ENCODE measurements around the gene KBTBD4. TPM values are rescaled to one million over a fixed set of nuclear protein-coding genes. Genes with fewer than 3 reads are reported as not detected.
A peak's percentile ranks its signal among the peaks of the same experiment; 100 is the strongest.

The KBTBD4 gene
- total RNA-seq, 1 experiment from 2014 or later: 12.5 TPM

DNA sequence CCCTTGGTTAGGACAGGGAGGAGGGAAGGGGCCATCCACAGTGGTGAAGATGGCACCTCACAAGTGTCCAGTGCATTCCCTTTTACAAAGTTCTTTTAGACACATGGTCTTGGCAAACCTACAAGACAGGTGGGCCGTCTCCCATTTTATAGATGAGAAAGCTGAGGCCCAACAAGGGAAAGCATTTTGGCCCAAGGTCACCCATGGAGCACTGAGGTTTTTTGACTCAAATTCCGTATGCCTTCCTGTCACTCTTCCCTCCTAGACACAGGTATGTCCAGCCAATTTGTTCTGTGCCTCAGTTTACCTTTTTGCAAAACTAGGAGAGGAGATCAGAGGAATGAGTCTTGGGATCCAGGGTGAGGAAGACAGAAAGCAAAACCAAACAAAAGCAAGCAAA, 14.2 kb upstream of the KBTBD4 start:
- Mint-ChIP-seq H3K27me3 (ENCODE audit: insufficient read depth, unreplicated experiment) (peaks cover 12% of the 10 kb centered on the region), H3K4me1 (ENCODE audit: low read depth, unreplicated experiment) (no peaks in the 10 kb centered on the region), H3K36me3 (ENCODE audit: insufficient read depth, unreplicated experiment) (no peaks in the 10 kb centered on the region), H3K4me3 (ENCODE audit: unreplicated experiment) (peak overlapping the region; percentile 64), H3K9me3 (ENCODE audit: unreplicated experiment) (no peaks in the 10 kb centered on the region), H3K27ac (ENCODE audit: unreplicated experiment) (no peak overlapping the region)
- ChIA-PET CTCF (no interaction called here), POLR2A (interaction anchor here (0.6 kb wide), 1 partner anchor 331 kb away, joined by 8 read pairs; no protein-coding TSS in a partner anchor)
- Histone ChIP-seq H3K27me3 (replicated peaks; ENCODE audit: control insufficient read depth, insufficient read depth, low read length) (peaks cover 4% of the 10 kb centered on the region), H3K4me1 (0 out of 2 replicates have a peak, but pooled peaks cover 5% of the 10 kb centered on the region), H3K4me3 (ENCODE audit: low read depth, low read length) (no peak overlapping the region), H3K9me3 (no peaks in the 10 kb centered on the region), H3K36me3 (ENCODE audit: control insufficient read depth, insufficient read depth, low read length) (no peaks in the 10 kb centered on the region)
- intact Hi-C loops (cut with micrococcal nuclease; ENCODE audit: unreplicated experiment): no loop called here
- TF ChIP-seq, protein P1, sequence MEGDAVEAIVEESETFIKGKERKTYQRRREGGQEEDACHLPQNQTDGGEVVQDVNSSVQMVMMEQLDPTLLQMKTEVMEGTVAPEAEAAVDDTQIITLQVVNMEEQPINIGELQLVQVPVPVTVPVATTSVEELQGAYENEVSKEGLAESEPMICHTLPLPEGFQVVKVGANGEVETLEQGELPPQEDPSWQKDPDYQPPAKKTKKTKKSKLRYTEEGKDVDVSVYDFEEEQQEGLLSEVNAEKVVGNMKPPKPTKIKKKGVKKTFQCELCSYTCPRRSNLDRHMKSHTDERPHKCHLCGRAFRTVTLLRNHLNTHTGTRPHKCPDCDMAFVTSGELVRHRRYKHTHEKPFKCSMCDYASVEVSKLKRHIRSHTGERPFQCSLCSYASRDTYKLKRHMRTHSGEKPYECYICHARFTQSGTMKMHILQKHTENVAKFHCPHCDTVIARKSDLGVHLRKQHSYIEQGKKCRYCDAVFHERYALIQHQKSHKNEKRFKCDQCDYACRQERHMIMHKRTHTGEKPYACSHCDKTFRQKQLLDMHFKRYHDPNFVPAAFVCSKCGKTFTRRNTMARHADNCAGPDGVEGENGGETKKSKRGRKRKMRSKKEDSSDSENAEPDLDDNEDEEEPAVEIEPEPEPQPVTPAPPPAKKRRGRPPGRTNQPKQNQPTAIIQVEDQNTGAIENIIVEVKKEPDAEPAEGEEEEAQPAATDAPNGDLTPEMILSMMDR (IDR thresholded peaks at IDR 0.05; ENCODE audit: insufficient read depth in 1 of 2, low read depth in 1 of 2, low read length in 1 of 2, severe bottlenecking in 1 of 2, unreplicated experiment in 1 of 2): no peak
- no TSS peak for BruUV-seq (replicated peaks)
- no peak for DNase-seq

DNA sequence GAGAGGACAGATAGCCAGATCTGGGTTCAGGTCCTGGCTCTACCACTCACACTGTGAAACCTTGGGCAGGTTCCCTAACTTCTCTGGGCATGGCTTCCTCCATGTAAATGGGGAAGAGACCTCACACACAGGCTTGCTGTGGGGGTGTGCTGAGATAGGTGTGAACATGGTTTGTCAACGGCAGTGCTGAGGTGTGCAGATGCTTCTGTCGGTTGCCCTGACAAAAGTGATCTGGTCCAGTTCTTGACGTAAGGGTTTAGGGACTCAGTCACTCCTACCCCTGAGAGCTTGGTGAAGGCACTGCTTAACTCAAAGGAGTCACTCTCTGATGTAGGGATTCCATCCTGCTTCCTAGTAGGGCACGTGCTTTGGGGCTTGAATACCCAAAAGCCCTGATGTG, 13.5 kb upstream of the KBTBD4 start:
- Histone ChIP-seq H3K36me3 (ENCODE audit: control insufficient read depth, insufficient read depth, low read length) (no peaks in the 10 kb centered on the region), H3K27me3 (replicated peaks; ENCODE audit: control insufficient read depth, insufficient read depth, low read length) (peaks cover 4% of the 10 kb centered on the region), H3K4me1 (0 out of 2 replicates have a peak, but pooled peaks cover 5% of the 10 kb centered on the region), H3K9me3 (no peaks in the 10 kb centered on the region), H3K4me3 (ENCODE audit: low read depth, low read length) (no peak overlapping the region)
- TF ChIP-seq, protein P1 (IDR thresholded peaks at IDR 0.05; ENCODE audit: insufficient read depth in 1 of 2, low read depth in 1 of 2, low read length in 1 of 2, severe bottlenecking in 1 of 2, unreplicated experiment in 1 of 2): no peak
- Mint-ChIP-seq H3K9me3 (ENCODE audit: unreplicated experiment) (no peaks in the 10 kb centered on the region), H3K4me1 (ENCODE audit: low read depth, unreplicated experiment) (no peaks in the 10 kb centered on the region), H3K36me3 (ENCODE audit: insufficient read depth, unreplicated experiment) (no peaks in the 10 kb centered on the region), H3K27ac (ENCODE audit: unreplicated experiment) (no peak overlapping the region), H3K4me3 (ENCODE audit: unreplicated experiment) (no peak overlapping the region), H3K27me3 (ENCODE audit: insufficient read depth, unreplicated experiment) (peaks cover 12% of the 10 kb centered on the region)
- intact Hi-C loops (cut with micrococcal nuclease; ENCODE audit: unreplicated experiment): no loop called here
- no TSS peak for BruUV-seq (replicated peaks)
- no peak for DNase-seq
- ChIA-PET POLR2A (interaction anchor here (0.6 kb wide), 1 partner anchor 331 kb away, joined by 8 read pairs; no protein-coding TSS in a partner anchor), CTCF (no interaction called here)

DNA sequence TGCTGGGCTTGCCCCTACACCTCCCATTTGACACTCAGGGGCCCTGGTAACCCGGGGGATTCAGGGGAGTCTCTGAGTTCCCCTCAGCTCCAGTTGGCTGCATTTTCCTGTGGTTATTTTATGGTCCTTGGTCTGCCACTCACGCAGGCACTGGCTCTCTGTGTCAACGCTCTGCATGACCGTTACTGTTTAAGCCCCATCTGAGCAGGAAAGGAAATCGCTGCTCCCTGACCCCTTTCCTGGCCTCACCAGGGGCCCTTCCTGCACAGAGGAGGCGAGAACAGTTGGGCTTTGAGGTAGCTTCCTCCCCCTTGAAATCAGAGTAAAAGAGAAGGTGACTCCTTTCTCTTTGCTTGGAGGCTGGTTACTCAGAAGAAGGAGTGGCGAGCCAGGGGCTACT, 13.0 kb upstream of the KBTBD4 start:
- TF ChIP-seq, protein P1 (IDR thresholded peaks at IDR 0.05; ENCODE audit: insufficient read depth in 1 of 2, low read depth in 1 of 2, low read length in 1 of 2, severe bottlenecking in 1 of 2, unreplicated experiment in 1 of 2): no peak
- Mint-ChIP-seq H3K27me3 (ENCODE audit: insufficient read depth, unreplicated experiment) (peaks cover 12% of the 10 kb centered on the region), H3K9me3 (ENCODE audit: unreplicated experiment) (no peaks in the 10 kb centered on the region), H3K4me1 (ENCODE audit: low read depth, unreplicated experiment) (no peaks in the 10 kb centered on the region), H3K4me3 (ENCODE audit: unreplicated experiment) (no peak overlapping the region), H3K36me3 (ENCODE audit: insufficient read depth, unreplicated experiment) (no peaks in the 10 kb centered on the region), H3K27ac (ENCODE audit: unreplicated experiment) (no peak overlapping the region)
- CTCF ChIA-PET: no interaction called here
- POLR2A ChIA-PET: no interaction called here
- no peaks in the 10 kb centered on the region for H3K9me3 ChIP-seq
- no peak for DNase-seq
- no TSS peak for BruUV-seq (replicated peaks)
- no peak overlapping the region for H3K4me3 ChIP-seq (ENCODE audit: low read depth, low read length)
- peaks cover 4% of the 10 kb centered on the region for H3K27me3 ChIP-seq (replicated peaks; ENCODE audit: control insufficient read depth, insufficient read depth, low read length)
- H3K4me1 ChIP-seq: 0 out of 2 replicates have a peak, but pooled peaks cover 5% of the 10 kb centered on the region
- H3K36me3 ChIP-seq (ENCODE audit: control insufficient read depth, insufficient read depth, low read length): no peaks in the 10 kb centered on the region
- intact Hi-C loops (cut with micrococcal nuclease; ENCODE audit: unreplicated experiment): no loop called here

Data from Caco-2 (cell line).